GM19324 (cell line): ENCODE results near the gene DACT3.

Experiments
- ATAC-seq: cut with Tn5 transposase; IDR thresholded peaks from one replicate; pipeline ENCODE4 v1.9.1; 2021; ENCODE audit warnings: mild to moderate bottlenecking, moderate library complexity; ENCODE audit not compliant: unreplicated experiment, low FRiP score

DACT3 gene

DNA sequence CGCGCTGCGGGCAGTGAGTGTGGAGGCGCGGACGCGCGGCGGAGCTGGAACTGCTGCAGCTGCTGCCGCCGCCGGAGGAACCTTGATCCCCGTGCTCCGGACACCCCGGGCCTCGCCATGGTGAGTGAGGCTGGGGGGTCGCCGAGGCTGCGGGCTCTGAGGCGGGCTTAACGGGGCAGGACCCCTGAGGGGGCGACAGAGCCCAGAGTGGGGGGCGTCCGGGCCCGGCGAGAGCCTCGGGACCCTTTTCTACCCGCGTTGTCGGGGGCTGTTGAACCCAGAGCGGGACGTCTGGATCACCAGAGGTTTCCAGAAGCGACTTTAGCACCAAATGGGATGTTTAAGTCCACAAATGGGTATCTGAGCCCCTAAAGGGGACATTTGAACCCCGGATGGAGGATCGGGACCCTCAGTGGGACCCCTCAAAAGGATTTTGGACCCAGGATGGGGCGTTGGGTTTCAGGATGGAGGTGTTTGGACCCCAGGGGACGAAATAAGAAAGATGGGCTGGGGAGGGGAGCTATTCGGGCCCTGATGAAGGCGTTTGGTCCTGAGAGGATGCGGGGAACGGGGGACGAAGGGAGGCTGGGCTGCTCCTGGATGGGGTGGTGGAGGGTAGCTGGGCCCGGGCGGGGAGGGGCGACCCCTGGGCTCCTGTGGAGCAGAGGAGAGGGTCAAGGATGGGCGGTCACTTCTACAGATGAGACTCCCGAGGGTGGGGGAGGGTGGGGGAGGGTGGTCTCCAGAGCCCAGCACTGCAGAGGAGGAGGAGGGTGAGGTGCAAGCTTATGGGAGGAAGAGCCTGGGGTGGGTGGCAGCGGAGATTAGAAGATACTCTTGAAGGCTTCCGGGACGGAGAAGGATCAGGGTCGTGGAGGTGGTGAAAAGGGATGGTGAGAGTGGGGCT is 59.4 kb downstream of the DACT3 start, which contains the start of gene CALM3:
Gene CALM3, plus strand, starts transcription at position 13 of the 907 bp plus-strand sequence. Its CDS starts 105 bp downstream, at position 118.
- no peak for ATAC-seq

GRCh38 chr19:46600384-46601317 is 60.3 kb downstream of the DACT3 start:
- peak; percentile 89 for ATAC-seq

GRCh38 chr19:46599716-46600373 is 61.1 kb downstream of the DACT3 start:
- no peak for ATAC-seq

GRCh38 chr19:46598372-46598917 is 62.5 kb downstream of the DACT3 start:
- ATAC-seq: no peak
